HL-60 (cell line): Measurements from ENCODE around the gene TENT5A.

Experiments used
- DNase-seq, 2 experiments: peaks; one replicate each; pipeline ENCODE4 v3.0.0-alpha.2; 2010 to 2020; ENCODE audit warnings: low read depth in 1 of 2, low spot score in 1 of 2
- H3K27ac ChIP-seq: fragments of 250-450 bp; sonication (Bioruptor Pico); replicated peaks from 2 replicates; pipeline ENCODE4 v1.5.1; 2020; ENCODE audit warnings: mild to moderate bottlenecking, moderate library complexity
- H3K27me3 ChIP-seq: fragments of 250-450 bp; sonication (Bioruptor Pico); 2 replicates; pipeline ENCODE4 v1.5.1; 2021; ENCODE audit warnings: mild to moderate bottlenecking, moderate library complexity; ENCODE audit not compliant: insufficient read depth, poor library complexity, severe bottlenecking
- H3K4me3 ChIP-seq: replicated peaks from 2 replicates; pipeline ENCODE4 v1.5.1; 2011; ENCODE audit warnings: mild to moderate bottlenecking, control low read depth, low read length; ENCODE audit not compliant: insufficient read depth
- GABPA ChIP-seq: IDR thresholded peaks from 2 replicates; pipeline ENCODE4 v1.6.1; 2012; ENCODE audit warnings: low read depth
- POLR2AphosphoS5 ChIP-seq: IDR thresholded peaks from 2 replicates; pipeline ENCODE4 v1.6.1; 2012; ENCODE audit warnings: low read depth
- SPI1 ChIP-seq: IDR thresholded peaks from 2 replicates; pipeline ENCODE4 v1.6.1; 2012; ENCODE audit warnings: low read depth, mild to moderate bottlenecking, borderline replicate concordance
- TF ChIP-seq, protein P1 (sequence below): IDR thresholded peaks from one replicate; pipeline ENCODE4 v1.5.1; 2011; ENCODE audit warnings: low read length, control low read depth, inconsistent platforms; ENCODE audit not compliant: insufficient read depth
- TF ChIP-seq, protein P2 (sequence below): IDR thresholded peaks from 2 replicates; pipeline ENCODE4 v1.6.1; 2012; ENCODE audit warnings: low read depth; ENCODE audit not compliant: insufficient replicate concordance

The TENT5A gene

DNA sequence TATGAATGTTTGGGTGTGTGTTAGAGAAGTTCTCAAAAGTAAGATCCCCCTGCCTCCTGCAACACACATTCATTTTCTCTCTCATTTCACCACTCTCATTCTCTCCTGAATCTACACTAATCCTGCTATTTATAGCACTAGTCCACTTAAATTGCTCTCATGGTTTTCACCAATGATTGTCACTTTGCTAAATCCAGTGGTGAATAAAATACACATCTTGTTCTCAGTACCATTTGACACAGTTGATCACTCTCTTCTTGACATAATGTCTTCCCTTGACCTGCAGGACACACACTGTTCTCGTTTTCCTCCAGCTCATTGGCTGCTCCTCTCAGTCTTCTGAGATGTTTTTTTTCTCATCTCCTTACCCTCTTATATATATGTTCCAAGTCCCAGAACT, 32.1 kb downstream of the TENT5A start:
- Histone ChIP-seq H3K27me3 (no peaks in the 10 kb centered on the region), H3K4me3 (no peak overlapping the region), H3K27ac (no peak overlapping the region)
- no peak for DNase-seq
- TF ChIP-seq, protein P1, sequence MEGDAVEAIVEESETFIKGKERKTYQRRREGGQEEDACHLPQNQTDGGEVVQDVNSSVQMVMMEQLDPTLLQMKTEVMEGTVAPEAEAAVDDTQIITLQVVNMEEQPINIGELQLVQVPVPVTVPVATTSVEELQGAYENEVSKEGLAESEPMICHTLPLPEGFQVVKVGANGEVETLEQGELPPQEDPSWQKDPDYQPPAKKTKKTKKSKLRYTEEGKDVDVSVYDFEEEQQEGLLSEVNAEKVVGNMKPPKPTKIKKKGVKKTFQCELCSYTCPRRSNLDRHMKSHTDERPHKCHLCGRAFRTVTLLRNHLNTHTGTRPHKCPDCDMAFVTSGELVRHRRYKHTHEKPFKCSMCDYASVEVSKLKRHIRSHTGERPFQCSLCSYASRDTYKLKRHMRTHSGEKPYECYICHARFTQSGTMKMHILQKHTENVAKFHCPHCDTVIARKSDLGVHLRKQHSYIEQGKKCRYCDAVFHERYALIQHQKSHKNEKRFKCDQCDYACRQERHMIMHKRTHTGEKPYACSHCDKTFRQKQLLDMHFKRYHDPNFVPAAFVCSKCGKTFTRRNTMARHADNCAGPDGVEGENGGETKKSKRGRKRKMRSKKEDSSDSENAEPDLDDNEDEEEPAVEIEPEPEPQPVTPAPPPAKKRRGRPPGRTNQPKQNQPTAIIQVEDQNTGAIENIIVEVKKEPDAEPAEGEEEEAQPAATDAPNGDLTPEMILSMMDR = no peak
- TF ChIP-seq, protein P2, sequence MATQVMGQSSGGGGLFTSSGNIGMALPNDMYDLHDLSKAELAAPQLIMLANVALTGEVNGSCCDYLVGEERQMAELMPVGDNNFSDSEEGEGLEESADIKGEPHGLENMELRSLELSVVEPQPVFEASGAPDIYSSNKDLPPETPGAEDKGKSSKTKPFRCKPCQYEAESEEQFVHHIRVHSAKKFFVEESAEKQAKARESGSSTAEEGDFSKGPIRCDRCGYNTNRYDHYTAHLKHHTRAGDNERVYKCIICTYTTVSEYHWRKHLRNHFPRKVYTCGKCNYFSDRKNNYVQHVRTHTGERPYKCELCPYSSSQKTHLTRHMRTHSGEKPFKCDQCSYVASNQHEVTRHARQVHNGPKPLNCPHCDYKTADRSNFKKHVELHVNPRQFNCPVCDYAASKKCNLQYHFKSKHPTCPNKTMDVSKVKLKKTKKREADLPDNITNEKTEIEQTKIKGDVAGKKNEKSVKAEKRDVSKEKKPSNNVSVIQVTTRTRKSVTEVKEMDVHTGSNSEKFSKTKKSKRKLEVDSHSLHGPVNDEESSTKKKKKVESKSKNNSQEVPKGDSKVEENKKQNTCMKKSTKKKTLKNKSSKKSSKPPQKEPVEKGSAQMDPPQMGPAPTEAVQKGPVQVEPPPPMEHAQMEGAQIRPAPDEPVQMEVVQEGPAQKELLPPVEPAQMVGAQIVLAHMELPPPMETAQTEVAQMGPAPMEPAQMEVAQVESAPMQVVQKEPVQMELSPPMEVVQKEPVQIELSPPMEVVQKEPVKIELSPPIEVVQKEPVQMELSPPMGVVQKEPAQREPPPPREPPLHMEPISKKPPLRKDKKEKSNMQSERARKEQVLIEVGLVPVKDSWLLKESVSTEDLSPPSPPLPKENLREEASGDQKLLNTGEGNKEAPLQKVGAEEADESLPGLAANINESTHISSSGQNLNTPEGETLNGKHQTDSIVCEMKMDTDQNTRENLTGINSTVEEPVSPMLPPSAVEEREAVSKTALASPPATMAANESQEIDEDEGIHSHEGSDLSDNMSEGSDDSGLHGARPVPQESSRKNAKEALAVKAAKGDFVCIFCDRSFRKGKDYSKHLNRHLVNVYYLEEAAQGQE = no peak
- TF ChIP-seq POLR2AphosphoS5 (no peak), GABPA (no peak), SPI1 (no peak)

- no peak for TF ChIP-seq SPI1
- TF ChIP-seq, protein P1 = no peak
- TF ChIP-seq POLR2AphosphoS5 = no peak
- no peak for TF ChIP-seq GABPA
- TF ChIP-seq, protein P2 = no peak
- H3K27me3 ChIP-seq = no peaks in the 10 kb centered on the region
- no peak overlapping the region for H3K27ac ChIP-seq
- no peak overlapping the region for H3K4me3 ChIP-seq
- DNase-seq = no peak
These were observed 34.4 kb downstream of the TENT5A start for GRCh38 chr6:81718126-81718525.

GRCh38 chr6:81714684-81715083, 37.8 kb downstream of the TENT5A start:
- H3K27ac ChIP-seq = no peak overlapping the region
- TF ChIP-seq SPI1 (no peak), POLR2AphosphoS5 (no peak), GABPA (no peak)
- TF ChIP-seq, protein P2 = no peak
- TF ChIP-seq, protein P1 = no peak
- H3K27me3 ChIP-seq = no peaks in the 10 kb centered on the region
- no peak overlapping the region for H3K4me3 ChIP-seq
- DNase-seq = no peak
